Esophagus squamous epithelium (tissue), 4 donors: ENCODE results near the gene ERVMER34-1.

Experiments
- POLR2A ChIP-seq, 4 donors: fragments of 450-650 bp; IDR thresholded peaks; one replicate each; pipeline ENCODE4 v1.6.1; 2017; ENCODE audit warnings: antibody characterized with exemption in 4 of 4, mild to moderate bottlenecking in 4 of 4, moderate library complexity in 3 of 4
- TF ChIP-seq, protein P1 (sequence below), 6 experiments: fragments of 450-650 bp in 4 of 6; fragments of 200-600 bp in 2 of 6; sonication (generic) in 2 of 6; IDR thresholded peaks; one replicate each; pipeline ENCODE4 v1.5.1; 2016 to 2019; ENCODE audit warnings: antibody characterized with exemption in 6 of 6, mild to moderate bottlenecking in 4 of 6, moderate library complexity in 4 of 6

DNA sequence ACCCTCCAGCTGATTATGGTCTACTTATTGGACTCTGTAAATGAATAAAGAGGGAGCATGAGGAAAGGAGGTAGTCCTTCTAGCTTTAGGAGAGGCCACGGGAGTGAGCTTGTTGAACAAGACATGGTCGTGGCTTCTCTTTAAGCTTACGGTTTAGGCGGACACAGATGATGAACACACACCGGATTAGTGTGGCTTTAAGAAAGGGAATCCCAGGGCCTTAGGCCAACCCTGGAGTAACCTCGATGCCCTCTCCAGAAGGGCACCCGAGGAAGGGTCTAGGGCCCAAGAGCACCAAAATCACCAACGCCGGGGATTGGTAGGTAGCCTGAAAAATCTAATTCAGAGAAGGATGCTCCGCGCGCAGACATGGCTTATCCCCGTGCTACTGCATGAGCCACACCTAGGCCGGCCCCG, 39.4 kb downstream of the ERVMER34-1 start:
- TF ChIP-seq, protein P1, sequence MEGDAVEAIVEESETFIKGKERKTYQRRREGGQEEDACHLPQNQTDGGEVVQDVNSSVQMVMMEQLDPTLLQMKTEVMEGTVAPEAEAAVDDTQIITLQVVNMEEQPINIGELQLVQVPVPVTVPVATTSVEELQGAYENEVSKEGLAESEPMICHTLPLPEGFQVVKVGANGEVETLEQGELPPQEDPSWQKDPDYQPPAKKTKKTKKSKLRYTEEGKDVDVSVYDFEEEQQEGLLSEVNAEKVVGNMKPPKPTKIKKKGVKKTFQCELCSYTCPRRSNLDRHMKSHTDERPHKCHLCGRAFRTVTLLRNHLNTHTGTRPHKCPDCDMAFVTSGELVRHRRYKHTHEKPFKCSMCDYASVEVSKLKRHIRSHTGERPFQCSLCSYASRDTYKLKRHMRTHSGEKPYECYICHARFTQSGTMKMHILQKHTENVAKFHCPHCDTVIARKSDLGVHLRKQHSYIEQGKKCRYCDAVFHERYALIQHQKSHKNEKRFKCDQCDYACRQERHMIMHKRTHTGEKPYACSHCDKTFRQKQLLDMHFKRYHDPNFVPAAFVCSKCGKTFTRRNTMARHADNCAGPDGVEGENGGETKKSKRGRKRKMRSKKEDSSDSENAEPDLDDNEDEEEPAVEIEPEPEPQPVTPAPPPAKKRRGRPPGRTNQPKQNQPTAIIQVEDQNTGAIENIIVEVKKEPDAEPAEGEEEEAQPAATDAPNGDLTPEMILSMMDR (IDR thresholded peaks at IDR 0.05), result no peak
- no peak for TF ChIP-seq POLR2A (IDR thresholded peaks at IDR 0.05)
